H1 (cell line): Measurements from ENCODE around the gene ZFAND3. TPM values are rescaled to one million over a fixed set of nuclear protein-coding genes. Genes with fewer than 3 reads are reported as not detected.

ENCODE experiments used
- CTCF ChIA-PET: fragments of 300-600 bp; sonication (Branson Sonifier 250); formaldehyde crosslinking; loops from one replicate; lab custom pipeline; 2021; ENCODE audit not compliant: partially characterized antibody; lab: Charles Lee
- POLR2A ChIA-PET: fragments of 300-600 bp; sonication (Branson Sonifier 250); formaldehyde crosslinking; loops from one replicate; lab custom pipeline; 2021; ENCODE audit warnings: inconsistent platforms; ENCODE audit not compliant: partially characterized antibody; lab: Charles Lee
- DNase-seq, 2 experiments: peaks; one replicate each; pipeline versions ENCODE4 v3.0.0 to v3.0.0-alpha.2; 2010 to 2022; ENCODE audit warnings: low spot score in 2 of 2, low read depth in 1 of 2, mixed read lengths in 1 of 2
- FAIRE-seq: peaks from 2 replicates; lab custom pipeline; 2011; peaks lifted over from hg19 to GRCh38; lab: Jason Lieb, UNC
- H2AFZ ChIP-seq: 2 replicates; pipeline ENCODE4 v1.8.1; 2012; ENCODE audit warnings: low read length, inconsistent platforms
- H2AK5ac ChIP-seq: 2 replicates; pipeline ENCODE4 v1.6.1; 2013; ENCODE audit warnings: low read depth, low read length
- H2BK120ac ChIP-seq: replicated peaks from 2 replicates; pipeline ENCODE3; 2013; ENCODE audit warnings: low read depth, low read length, inconsistent platforms
- H2BK12ac ChIP-seq: 2 replicates; pipeline ENCODE4 v1.6.1; 2013; ENCODE audit warnings: low read depth, low read length
- H2BK15ac ChIP-seq: 2 replicates; pipeline ENCODE4 v1.6.1; 2013; ENCODE audit warnings: low read length
- H2BK20ac ChIP-seq: 2 replicates; pipeline ENCODE4 v1.6.1; 2013; ENCODE audit warnings: low read length
- H2BK5ac ChIP-seq: 2 replicates; pipeline ENCODE4 v1.6.1; 2013; ENCODE audit warnings: low read depth, low read length
- H3K14ac ChIP-seq: 2 replicates; pipeline ENCODE4 v1.6.1; 2013; ENCODE audit warnings: inconsistent platforms; ENCODE audit not compliant: insufficient read length
- H3K18ac ChIP-seq: 2 replicates; pipeline ENCODE4 v1.6.1; 2013; ENCODE audit warnings: low read length; ENCODE audit errors: extremely low read depth
- H3K23ac ChIP-seq: 2 replicates; pipeline ENCODE4 v1.6.1; 2013; ENCODE audit warnings: inconsistent platforms; ENCODE audit not compliant: insufficient read length
- H3K23me2 ChIP-seq: 2 replicates; pipeline ENCODE4 v1.6.1; 2013; ENCODE audit warnings: low read depth, low read length
- H3K27ac ChIP-seq: 2 replicates; pipeline ENCODE4 v1.6.1; 2011; ENCODE audit warnings: low read depth, low read length, inconsistent platforms
- H3K27me3 ChIP-seq, 4 experiments: replicated peaks in 1 of 4; 1 replicate in 1 of 4; 2 replicates in 3 of 4; pipeline versions ENCODE4 v1.6.1 to v1.8.1; 2011 to 2013; ENCODE audit warnings: low read length in 3 of 4, mild to moderate bottlenecking in 3 of 4, inconsistent platforms in 2 of 4, mixed read lengths in 2 of 4, moderate library complexity in 1 of 4; ENCODE audit not compliant: control insufficient read depth in 3 of 4, insufficient read depth in 3 of 4; ENCODE audit errors: extremely low read depth in 1 of 4
- H3K36me3 ChIP-seq, 4 experiments: 2 replicates each; pipeline versions ENCODE4 v1.6.1 to v1.8.1; 2011 to 2013; ENCODE audit warnings: mild to moderate bottlenecking in 4 of 4, low read length in 3 of 4, moderate library complexity in 2 of 4, control low read depth in 1 of 4, inconsistent platforms in 1 of 4; ENCODE audit not compliant: insufficient read depth in 4 of 4, control insufficient read depth in 2 of 4
- H3K4ac ChIP-seq: replicated peaks from 2 replicates; pipeline ENCODE3; 2013; ENCODE audit warnings: low read length, low read depth, mixed read lengths, inconsistent platforms; ENCODE audit not compliant: insufficient read length
- H3K4me1 ChIP-seq, 4 experiments: replicated peaks in 1 of 4; 1 replicate in 1 of 4; 2 replicates in 3 of 4; pipeline versions ENCODE4 v1.6.1 to v1.8.1; 2011 to 2013; ENCODE audit warnings: low read length in 3 of 4, inconsistent platforms in 2 of 4, mixed read lengths in 1 of 4; ENCODE audit not compliant: insufficient read depth in 4 of 4, control insufficient read depth in 3 of 4
- H3K4me2 ChIP-seq, 2 experiments: 2 replicates each; pipeline versions ENCODE4 v1.6.1 to v1.8.1; 2011 to 2013; ENCODE audit warnings: low read depth in 2 of 2, low read length in 2 of 2, control low read depth in 1 of 2, inconsistent platforms in 1 of 2, mild to moderate bottlenecking in 1 of 2; ENCODE audit not compliant: insufficient read depth in 1 of 2
- H3K4me3 ChIP-seq, 4 experiments: fragments of 200-600, 300-600 bp in 1 of 4; sonication (generic), shearing (Covaris generic), sonication (Bioruptor Twin) in 1 of 4; 2 replicates each; pipeline versions ENCODE4 v1.5.1 to v1.8.1; 2011 to 2016; ENCODE audit warnings: low read length in 4 of 4, low read depth in 3 of 4, control low read depth in 2 of 4, inconsistent platforms in 2 of 4, mild to moderate bottlenecking in 2 of 4, mixed read lengths in 1 of 4, moderate library complexity in 1 of 4; ENCODE audit not compliant: insufficient read depth in 2 of 4; ENCODE audit errors: extremely low read depth in 1 of 4
- H3K56ac ChIP-seq: replicated peaks from 2 replicates; pipeline ENCODE3; 2013; ENCODE audit warnings: low read depth, mild to moderate bottlenecking, mixed read lengths, low read length, inconsistent platforms; ENCODE audit not compliant: insufficient read length
- H3K79me1 ChIP-seq: 2 replicates; pipeline ENCODE4 v1.6.1; 2013; ENCODE audit warnings: low read depth, low read length, control low read depth
- H3K79me2 ChIP-seq, 2 experiments: 2 replicates each; pipeline versions ENCODE4 v1.6.1 to v1.8.1; 2012 to 2013; ENCODE audit warnings: low read length in 2 of 2, mild to moderate bottlenecking in 2 of 2, inconsistent platforms in 1 of 2; ENCODE audit not compliant: insufficient read depth in 2 of 2, control insufficient read depth in 1 of 2
- H3K9ac ChIP-seq, 4 experiments: replicated peaks in 1 of 4; 1 replicate in 1 of 4; 2 replicates in 3 of 4; pipeline versions ENCODE4 v1.6.1 to v1.8.1; 2011 to 2013; ENCODE audit warnings: low read depth in 3 of 4, low read length in 3 of 4, control low read depth in 2 of 4, mild to moderate bottlenecking in 2 of 4, moderate library complexity in 2 of 4, inconsistent platforms in 1 of 4; ENCODE audit errors: extremely low read depth in 1 of 4
- H3K9me3 ChIP-seq, 2 experiments: 2 replicates each; pipeline versions ENCODE4 v1.6.1 to v1.8.1; 2012 to 2013; ENCODE audit warnings: mild to moderate bottlenecking in 2 of 2, moderate library complexity in 2 of 2, control low read depth in 1 of 2, inconsistent platforms in 1 of 2, low read depth in 1 of 2, low read length in 1 of 2, mixed read lengths in 1 of 2; ENCODE audit not compliant: insufficient read depth in 2 of 2
- H4K20me1 ChIP-seq, 2 experiments: replicated peaks in 1 of 2; 2 replicates each; pipeline versions ENCODE3 to v1.8.1; 2011 to 2013; ENCODE audit warnings: inconsistent platforms in 2 of 2, low read length in 2 of 2, mild to moderate bottlenecking in 1 of 2; ENCODE audit not compliant: insufficient read depth in 2 of 2, control insufficient read depth in 1 of 2
- H4K5ac ChIP-seq: 2 replicates; pipeline ENCODE4 v1.6.1; 2013; ENCODE audit warnings: low read length, low read depth, mixed read lengths, inconsistent platforms; ENCODE audit not compliant: insufficient read length
- H4K8ac ChIP-seq: 2 replicates; pipeline ENCODE4 v1.8.0; 2013; ENCODE audit warnings: mild to moderate bottlenecking, moderate library complexity, low read length, inconsistent platforms; ENCODE audit not compliant: insufficient read depth; ENCODE audit errors: extremely low read depth
- H4K91ac ChIP-seq: replicated peaks from 2 replicates; pipeline ENCODE3; 2013; ENCODE audit warnings: low read length, mixed read lengths, inconsistent platforms; ENCODE audit not compliant: insufficient read length
- CHD2 ChIP-seq: IDR thresholded peaks from 2 replicates; pipeline ENCODE4 v1.6.1; 2012; ENCODE audit warnings: low read length, improper control_type of control experiment
- EZH2 ChIP-seq: fragments of 200-600 bp; sonication (generic); IDR thresholded peaks from 2 replicates; pipeline ENCODE4 v1.7.1; 2012; ENCODE audit warnings: low read depth, mild to moderate bottlenecking, moderate library complexity, low read length, inconsistent platforms; ENCODE audit not compliant: severe bottlenecking
- TEAD4 ChIP-seq: IDR thresholded peaks from 2 replicates; pipeline ENCODE4 v1.6.1; 2012; ENCODE audit warnings: low read depth, low read length, inconsistent platforms, mixed read lengths
- WGBS, 2 experiments: shearing (Covaris generic) in 1 of 2; methylation state at CpG; one replicate each; pipeline versions ENCODE4 v1.1.6 to v1.1.7; 2013 to 2015; ENCODE audit warnings: low lambda C conversion rate in 2 of 2, mixed read lengths in 2 of 2, inconsistent platforms in 1 of 2, low coverage in 1 of 2, missing lambda C conversion rate in 1 of 2; ENCODE audit not compliant: insufficient replicate concordance in 2 of 2, insufficient coverage in 1 of 2, insufficient read length in 1 of 2; ENCODE audit errors: extremely low coverage in 1 of 2, missing lambda C conversion rate in 1 of 2; 5-methylcytosine and 5-hydroxymethylcytosine counted together
- polyA plus RNA-seq, 7 experiments: library from polyadenylated mRNA; depleted of rRNA in 3 of 7; stranded (reverse) in 5 of 7; unstranded in 2 of 7; fragments of >200 nt in 5 of 7; fragments of 200-250 nt in 2 of 7; gene quantifications; 1 replicate in 5 of 7; 2 replicates in 1 of 7; 4 replicates in 1 of 7; pipeline versions ENCODE4 v1.2.1 to v1.2.3, GENCODE V29; 2011 to 2013; ENCODE audit warnings: missing spikeins in 2 of 7, mixed read lengths in 2 of 7
- total RNA-seq: library from RNA; stranded (reverse); fragmentation: NEBNext Ultra II Directional; extraction: Animal tissue kit (Norgen Biotek cat#: 25700); gene quantifications from 2 replicates; pipeline ENCODE4 v1.2.1, GENCODE V29; 2021

ZFAND3 gene
- total and polyA plus RNA-seq, 2 of the 8 experiments (the other 6 are each of a cell fraction or from before 2014, with no cell fraction given), result 13.0 to 51.3 TPM

DNA sequence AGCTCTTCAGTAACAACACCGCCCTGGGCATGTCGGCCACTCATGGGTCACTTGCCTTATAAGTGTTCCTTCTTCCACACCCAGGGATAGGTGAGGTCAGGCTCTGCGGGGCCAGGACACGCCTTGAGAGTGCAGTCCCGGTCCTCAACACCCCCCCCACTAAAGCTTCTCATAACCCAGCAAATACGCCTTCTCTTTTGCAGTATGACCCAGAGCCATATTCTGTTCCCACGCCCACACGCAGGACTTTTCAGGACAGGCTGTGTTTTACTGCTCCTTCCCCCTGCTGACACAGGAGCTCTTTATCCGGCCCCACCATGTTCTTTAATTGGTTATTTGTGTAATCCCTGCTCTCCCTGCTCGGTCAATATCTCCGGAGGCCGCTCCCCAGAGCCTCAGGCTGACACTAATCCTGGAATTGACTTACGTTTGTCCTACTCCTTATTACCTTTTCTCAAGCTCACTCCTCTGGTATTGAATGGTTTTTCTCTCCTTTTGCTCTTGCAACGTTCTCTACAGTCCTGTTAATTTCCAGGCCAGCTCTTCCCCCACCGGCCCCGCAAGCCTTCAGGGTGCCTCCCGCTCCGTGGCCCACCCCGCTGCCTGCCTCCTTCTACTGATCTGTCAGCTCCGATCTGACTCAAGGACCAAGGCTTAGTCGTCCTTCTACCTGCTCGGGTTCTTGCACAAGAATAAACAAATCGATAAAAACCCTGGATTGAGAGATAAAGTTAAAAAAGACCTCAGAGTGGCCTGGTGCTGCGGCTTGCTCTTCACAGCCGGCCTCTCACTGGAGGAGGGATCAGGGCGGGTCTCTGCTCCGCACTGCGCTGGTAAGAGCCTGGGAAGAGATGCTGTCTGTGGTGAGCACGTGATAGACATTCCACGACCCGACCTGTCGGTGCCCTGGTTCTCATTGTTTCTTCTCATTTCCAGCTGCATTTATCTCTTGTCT, 357.5 kb downstream of the ZFAND3 start:
- H2AK5ac ChIP-seq, result no peak overlapping the region
- no peak overlapping the region for H4K5ac ChIP-seq
- no peaks in the 10 kb centered on the region for H3K23me2 ChIP-seq
- H4K20me1 ChIP-seq, result peaks cover 0 to 2% of the 10 kb centered on the region in 2 experiments
- H3K14ac ChIP-seq, result no peak overlapping the region
- no peak overlapping the region for H3K4me2 ChIP-seq
- ChIA-PET CTCF (interaction anchor here (0.6 to 2.6 kb wide), 13 partner anchors 9 to 472 kb away, joined by 3 to 12 read pairs (median 3); no protein-coding TSS in a partner anchor), POLR2A (interaction anchor here (1.0 kb wide), 1 partner anchor 488 kb away, joined by 3 read pairs; no protein-coding TSS in a partner anchor)
- H2BK5ac ChIP-seq, result no peak overlapping the region
- no peak overlapping the region for H4K91ac ChIP-seq
- no peak overlapping the region for H3K23ac ChIP-seq
- no peak for DNase-seq
- 87% methylated on average over 32 of the region's 32 CpGs; no CpG with 5 or more reads in 1 of the 2 experiments for WGBS, 2 experiments
- no peak overlapping the region for H2BK120ac ChIP-seq
- no peak overlapping the region for H3K4me3 ChIP-seq
- no peaks in the 10 kb centered on the region for H3K79me2 ChIP-seq
- H2BK15ac ChIP-seq, result no peak overlapping the region
- no peak overlapping the region for H3K27ac ChIP-seq
- H3K27me3 ChIP-seq, result no peaks in the 10 kb centered on the region
- no peak overlapping the region for H2BK12ac ChIP-seq
- no peaks in the 10 kb centered on the region for H3K79me1 ChIP-seq
- no peak overlapping the region for H3K18ac ChIP-seq
- TF ChIP-seq EZH2 (no peak), CHD2 (no peak), TEAD4 (0 out of 2 replicates have a peak, but pooled peaks have one; percentile 26)
- no peak for FAIRE-seq
- H3K9me3 ChIP-seq, result no peaks in the 10 kb centered on the region
- no peak overlapping the region for H3K56ac ChIP-seq
- no peak overlapping the region for H3K4ac ChIP-seq
- H3K36me3 ChIP-seq, result no peaks in the 10 kb centered on the region
- no peak overlapping the region for H2BK20ac ChIP-seq
- H3K4me1 ChIP-seq, result peaks cover 0 to 7% (median 0%) of the 10 kb centered on the region in 4 experiments; a peak in 3 of 7 replicates
- no peak overlapping the region for H2AFZ ChIP-seq
- H3K9ac ChIP-seq, result no peak overlapping the region
- H4K8ac ChIP-seq, result no peak overlapping the region; the same call in 1 of the 2 replicates
